ENCODE results near the gene CDK2AP2.
"Not testable (repeated sequence)": the region's sequence is repeated elsewhere in the genome, so short reads cannot be mapped to it uniquely, and the experiment has no call there.

Gene CDK2AP2

DNA sequence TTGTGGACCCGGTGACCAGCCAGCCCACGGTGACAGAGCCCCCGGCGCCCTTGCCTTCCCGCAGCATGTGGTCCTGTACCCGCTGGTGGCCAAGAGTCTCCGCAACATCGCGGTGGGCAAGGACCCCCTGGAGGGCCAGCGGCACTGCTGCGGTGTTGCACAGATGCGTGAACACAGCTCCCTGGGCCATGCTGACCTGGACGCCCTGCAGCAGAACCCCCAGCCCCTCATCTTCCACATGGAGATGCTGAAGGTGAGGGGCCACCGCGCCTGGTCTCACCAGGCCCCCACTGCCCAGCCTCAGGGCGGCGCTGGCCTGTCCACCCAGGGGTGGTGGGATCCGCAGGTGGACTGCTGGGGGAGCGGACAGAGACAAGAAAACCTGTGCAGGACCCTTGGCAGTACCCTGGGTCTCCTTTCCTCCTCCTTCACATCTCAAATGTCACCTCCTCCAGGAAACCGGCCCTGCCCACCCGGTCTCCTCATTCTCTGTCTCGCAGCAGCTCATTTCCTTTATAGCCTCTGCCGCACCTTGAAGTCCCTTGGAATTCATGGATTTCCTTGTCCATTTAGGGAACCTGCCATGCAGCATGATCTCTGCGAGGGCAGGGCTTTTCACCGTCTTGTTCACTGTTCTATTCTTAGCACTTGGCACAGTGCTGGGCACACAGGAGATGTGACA is 18.6 kb downstream of the CDK2AP2 start:
- no peak for DNase-seq

DNA sequence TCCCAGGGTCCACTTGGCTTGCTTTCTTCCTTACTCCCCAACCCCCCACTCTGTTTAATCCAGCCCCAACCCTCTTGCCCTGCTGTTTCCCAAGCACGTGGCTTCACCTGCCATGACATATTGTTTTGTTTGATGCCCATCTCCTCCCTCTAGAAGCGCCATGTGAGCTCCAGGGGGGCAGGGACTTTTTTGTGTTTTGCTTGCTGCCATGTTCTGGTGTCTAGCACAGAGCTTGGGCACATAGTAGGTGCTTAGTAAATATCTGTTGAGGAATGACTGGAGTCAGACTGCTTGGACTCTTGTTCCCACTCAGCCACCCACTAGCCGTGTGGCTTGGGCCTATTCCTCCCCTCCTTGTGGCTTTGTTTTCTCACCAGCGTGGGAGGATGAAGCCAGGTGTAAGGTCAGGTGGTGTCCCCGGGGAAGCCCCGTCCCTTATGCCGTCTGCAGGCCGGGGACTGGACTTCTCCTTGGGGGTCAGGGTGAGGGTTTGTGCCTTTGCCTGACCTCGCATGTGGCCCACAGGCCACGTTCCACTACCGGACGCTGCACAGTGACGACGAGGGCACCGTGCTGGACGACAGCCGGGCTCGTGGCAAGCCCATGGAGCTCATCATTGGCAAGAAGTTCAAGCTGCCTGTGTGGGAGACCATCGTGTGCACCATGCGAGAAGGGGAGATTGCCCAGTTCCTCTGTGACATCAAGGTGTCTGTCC is 21.3 kb downstream of the CDK2AP2 start:
- DNase-seq: no peak

- DNase-seq: not testable (repeated sequence)
Measured at GRCh38 chr11:67485873-67486361, 22.0 kb downstream of the CDK2AP2 start.

- peak; percentile 65 for DNase-seq
Measured at GRCh38 chr11:67484847-67485311, 23.1 kb downstream of the CDK2AP2 start.

- peak; percentile 45 for DNase-seq
Measured at GRCh38 chr11:67483831-67484665, 23.9 kb downstream of the CDK2AP2 start.

DNA sequence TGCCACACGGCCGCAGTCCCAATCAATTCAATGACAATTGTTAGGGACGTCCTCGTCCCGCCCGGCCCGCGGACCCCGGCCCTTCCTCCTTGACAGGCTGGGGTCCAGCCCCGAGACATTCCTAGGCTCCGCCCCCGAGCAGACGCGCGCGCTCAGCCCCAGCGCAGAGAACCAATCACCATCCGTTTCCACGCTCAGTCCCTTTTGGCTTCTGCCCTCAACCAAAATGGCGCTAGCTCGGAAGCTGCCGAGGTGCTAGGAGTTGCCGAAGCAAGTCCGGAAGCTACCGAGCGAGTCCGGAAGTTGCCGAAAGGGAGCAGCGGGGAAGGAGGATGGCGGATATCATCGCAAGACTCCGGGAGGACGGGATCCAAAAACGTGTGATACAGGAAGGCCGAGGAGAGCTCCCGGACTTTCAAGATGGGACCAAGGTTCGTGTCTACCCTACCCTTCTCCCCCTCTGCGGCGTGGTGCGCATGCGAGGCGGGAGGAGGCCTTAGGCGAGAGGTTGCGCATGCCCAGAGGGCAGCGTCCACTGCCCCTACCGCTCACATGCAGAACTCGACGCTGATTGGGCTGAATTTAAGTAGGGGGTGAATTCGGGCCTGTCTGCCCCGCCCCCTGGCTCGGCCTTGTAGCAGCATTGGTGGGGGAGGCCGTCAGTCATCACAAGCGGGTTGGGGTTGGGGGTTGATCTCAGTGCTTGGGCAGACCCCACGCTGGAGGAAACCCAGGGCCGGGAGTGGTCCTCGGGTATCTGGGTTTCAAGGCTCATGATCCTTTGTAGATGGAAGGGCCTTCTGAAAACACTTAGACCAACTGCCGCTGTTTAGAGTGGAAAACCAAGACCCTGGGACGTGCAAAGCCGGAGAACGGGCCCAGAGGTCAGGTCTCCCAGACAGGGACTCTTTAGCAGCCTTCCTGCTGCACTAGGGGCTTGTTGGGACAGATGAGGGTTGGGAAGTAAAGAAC is 24.8 kb downstream of the CDK2AP2 start, which contains the start of gene AIP:
TSS of gene AIP (plus strand) at position 200 of the 972 bp plus-strand sequence. CDS start at position 333, 133 bp downstream.
- peak; percentile 98 for DNase-seq

DNA sequence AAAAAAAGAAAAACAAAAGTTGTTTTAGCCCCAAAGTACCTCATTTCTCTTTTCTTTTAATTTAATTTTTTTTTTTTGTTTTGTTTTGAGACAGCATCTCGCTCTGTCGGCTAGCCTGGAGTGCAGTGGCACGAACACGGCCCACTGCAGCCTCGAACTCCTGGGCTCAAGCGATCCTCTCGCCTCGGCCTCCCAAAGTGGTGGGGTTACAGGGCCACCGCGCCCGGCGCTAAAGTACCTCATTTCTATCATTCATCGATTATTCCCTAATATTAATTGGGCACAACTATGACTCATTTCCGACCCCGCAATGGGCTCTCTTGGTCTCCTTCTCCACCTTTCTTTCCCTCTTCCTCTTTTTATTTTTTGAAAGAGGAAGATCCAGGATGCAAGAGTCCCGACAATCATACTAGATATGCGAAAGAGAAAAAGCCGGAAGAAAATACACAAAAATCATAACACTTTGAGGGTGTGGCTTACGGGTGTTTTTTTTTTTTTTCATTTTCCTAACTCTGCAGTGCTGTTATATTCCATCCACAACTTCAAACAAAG is 25.6 kb downstream of the CDK2AP2 start:
- DNase-seq: no peak

- DNase-seq: not testable (repeated sequence)
Measured at GRCh38 chr11:67477344-67478050, 30.5 kb downstream of the CDK2AP2 start.

GRCh38 chr11:67476692-67477091 is 31.3 kb downstream of the CDK2AP2 start:
- not testable (repeated sequence) for DNase-seq

DNA sequence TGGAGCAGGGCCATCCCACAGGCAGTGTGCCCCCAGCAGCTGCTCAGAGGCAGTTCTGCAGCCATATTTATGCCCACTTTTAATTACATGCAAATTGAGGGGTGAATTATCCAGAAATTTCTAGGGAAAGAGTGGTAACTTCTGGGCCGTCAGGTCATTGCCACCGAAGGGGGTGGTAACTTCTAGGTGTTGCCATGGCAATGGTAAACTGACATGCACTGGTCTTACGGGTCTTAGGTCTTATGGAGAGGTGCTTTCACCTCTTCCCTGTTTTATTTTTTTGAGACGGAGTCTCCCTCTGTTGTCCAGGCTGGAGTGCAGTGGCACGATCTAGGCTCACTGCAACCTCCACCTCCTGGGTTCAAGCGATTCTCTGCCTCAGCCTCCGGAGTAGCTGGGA is 35.1 kb downstream of the CDK2AP2 start:
- DNase-seq: no peak

GRCh38 chr11:67470337-67471002 is 37.5 kb downstream of the CDK2AP2 start:
- DNase-seq: no peak

DNA sequence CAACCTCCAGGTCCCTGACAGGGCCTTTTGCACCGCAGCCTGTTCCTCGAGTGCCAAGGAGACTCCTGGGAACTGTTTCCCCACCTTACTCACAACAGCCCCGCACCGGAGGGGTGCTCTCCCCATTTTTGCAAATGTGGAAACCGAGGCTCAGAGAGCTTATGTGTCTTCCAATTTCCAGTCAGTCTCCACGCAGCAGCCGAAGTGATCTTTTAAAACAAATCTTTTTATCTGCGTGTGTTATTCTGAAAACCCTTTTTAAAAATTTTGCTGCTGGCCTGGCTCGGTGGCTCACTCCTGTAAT is 38.5 kb downstream of the CDK2AP2 start:
- no peak for DNase-seq

- peak; percentile 89 for DNase-seq
Measured at GRCh38 chr11:67468759-67469507, 39.0 kb downstream of the CDK2AP2 start, which contains the start of gene TMEM134. Gene TMEM134, minus strand, starts transcription at chr11:67469251. Its CDS starts 59 bp downstream, at chr11:67469192.

DNA sequence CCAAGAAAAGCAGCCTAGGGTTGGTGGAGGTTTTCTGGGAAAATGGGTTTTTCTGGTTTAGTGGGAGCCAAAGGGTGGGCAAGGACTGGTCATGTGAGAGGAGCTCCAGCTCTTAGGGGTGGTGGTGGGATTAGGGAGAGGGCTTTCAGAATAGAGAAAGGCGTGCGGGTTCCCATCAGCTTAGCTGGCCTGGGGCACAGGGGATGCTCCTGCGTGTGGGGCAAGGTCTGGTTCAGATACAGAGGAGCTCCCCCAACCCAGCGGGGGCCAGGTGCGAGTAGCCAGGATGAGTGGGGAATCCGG is 39.6 kb downstream of the CDK2AP2 start:
- no peak for DNase-seq

GRCh38 chr11:67468056-67468455 is 39.9 kb downstream of the CDK2AP2 start:
- DNase-seq: peak; percentile 39

GRCh38 chr11:67466962-67467771 is 40.8 kb downstream of the CDK2AP2 start:
- DNase-seq: no peak

DNA sequence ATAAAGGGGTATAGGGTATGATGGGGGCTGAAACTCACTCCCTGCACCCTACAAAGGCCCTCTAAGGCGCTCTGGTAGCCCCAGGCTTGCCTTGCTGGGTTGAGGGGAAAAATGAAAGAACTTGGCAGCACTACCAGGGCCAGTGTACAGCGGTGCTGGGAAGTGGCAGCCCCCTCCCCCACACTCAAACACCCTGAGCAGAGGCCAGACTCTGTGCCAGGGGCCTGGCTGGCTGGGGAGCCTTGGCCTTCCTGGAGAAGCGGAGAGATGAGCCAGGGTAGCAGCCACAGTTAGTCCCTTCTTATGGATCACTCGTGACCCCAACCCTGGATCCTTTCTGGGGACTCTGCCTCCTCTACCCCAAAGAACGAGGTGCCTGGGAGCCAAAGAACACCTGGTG is 41.6 kb downstream of the CDK2AP2 start:
- DNase-seq: no peak

- not testable (repeated sequence) for DNase-seq
Measured at GRCh38 chr11:67465530-67465929, 42.4 kb downstream of the CDK2AP2 start.

DNA sequence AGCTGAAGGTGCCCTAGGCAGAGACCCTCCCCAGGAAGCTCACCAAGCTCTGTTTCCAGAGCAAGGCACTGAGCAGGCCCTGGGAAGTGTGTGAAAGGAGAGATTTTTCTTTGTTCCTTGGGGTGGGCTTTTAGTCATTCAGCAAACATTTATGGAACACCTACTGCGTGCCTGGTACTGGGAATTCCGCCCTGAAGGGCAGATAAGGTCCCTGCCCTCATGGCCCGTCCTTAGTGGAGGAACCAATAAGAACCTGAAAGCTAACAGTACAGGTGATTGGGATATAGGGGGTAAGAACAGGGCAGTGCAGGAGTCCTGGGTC is 42.8 kb downstream of the CDK2AP2 start:
- DNase-seq: no peak

Data from activated naive CD4-positive, alpha-beta T cell treated with anti-CD3 and anti-CD28 coated beads, Interleukin-2, amount 50 U/mL, for 16 hours (primary cell).